Activated naive CD4-positive, alpha-beta T cell treated with anti-CD3 and anti-CD28 coated beads, Interleukin-2, amount 50 U/mL, for 24 hours (primary cell): ENCODE measurements around the gene TUBB8B.
A peak's percentile ranks its signal among the peaks of the same experiment; 100 is the strongest.
"Not testable (repeated sequence)": the region's sequence is repeated elsewhere in the genome, so short reads cannot be mapped to it uniquely, and the experiment has no call there.

Experiments
- H3K27ac Mint-ChIP-seq: one replicate; pipeline ENCODE4 v1.8.0; 2021; ENCODE audit warnings: mild to moderate bottlenecking, mixed read lengths
- H3K27me3 Mint-ChIP-seq: one replicate; pipeline ENCODE4 v1.8.0; 2021; ENCODE audit warnings: mixed read lengths
- H3K36me3 Mint-ChIP-seq: one replicate; pipeline ENCODE4 v1.8.0; 2021; ENCODE audit warnings: mixed read lengths
- H3K4me1 Mint-ChIP-seq: one replicate; pipeline ENCODE4 v1.8.0; 2021; ENCODE audit warnings: mixed read lengths
- H3K4me3 Mint-ChIP-seq: one replicate; pipeline ENCODE4 v1.8.0; 2021; ENCODE audit warnings: mild to moderate bottlenecking, mixed read lengths
- H3K9me3 Mint-ChIP-seq: one replicate; pipeline ENCODE4 v1.8.0; 2021; ENCODE audit warnings: mixed read lengths

TUBB8B gene

DNA sequence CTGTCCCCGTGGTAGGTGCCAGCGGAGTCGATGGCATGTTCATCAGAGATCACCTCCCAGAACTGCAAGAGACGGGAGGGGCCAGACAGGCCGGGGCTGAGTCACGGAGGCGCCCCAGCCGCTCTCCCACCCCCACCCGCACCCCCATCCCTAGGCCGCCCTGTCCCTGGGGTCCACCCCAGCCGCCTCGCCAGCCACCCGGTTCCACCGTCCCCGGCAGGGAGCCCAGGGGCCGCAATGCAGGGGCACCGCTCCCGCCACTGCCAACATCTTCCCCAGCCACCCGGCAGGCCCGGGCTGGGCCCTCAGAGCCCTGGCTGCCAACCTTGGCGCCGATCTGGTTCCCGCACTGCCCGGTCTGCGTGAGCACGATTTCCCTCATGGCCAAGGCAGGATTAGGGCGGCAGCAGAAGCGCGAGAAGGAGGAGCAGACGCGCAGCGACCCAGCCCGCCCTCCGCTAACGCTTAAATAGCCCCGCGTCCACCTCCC is at the start of gene TUBB8B:
Gene TUBB8B, minus strand, starts transcription at position 440 of the 490 bp plus-strand sequence. Its CDS starts 58 bp downstream, at position 382.
- H3K27ac Mint-ChIP-seq, H3K9me3 Mint-ChIP-seq, H3K4me1 Mint-ChIP-seq, H3K4me3 Mint-ChIP-seq, H3K36me3 Mint-ChIP-seq, H3K27me3 Mint-ChIP-seq: not testable (repeated sequence)

DNA sequence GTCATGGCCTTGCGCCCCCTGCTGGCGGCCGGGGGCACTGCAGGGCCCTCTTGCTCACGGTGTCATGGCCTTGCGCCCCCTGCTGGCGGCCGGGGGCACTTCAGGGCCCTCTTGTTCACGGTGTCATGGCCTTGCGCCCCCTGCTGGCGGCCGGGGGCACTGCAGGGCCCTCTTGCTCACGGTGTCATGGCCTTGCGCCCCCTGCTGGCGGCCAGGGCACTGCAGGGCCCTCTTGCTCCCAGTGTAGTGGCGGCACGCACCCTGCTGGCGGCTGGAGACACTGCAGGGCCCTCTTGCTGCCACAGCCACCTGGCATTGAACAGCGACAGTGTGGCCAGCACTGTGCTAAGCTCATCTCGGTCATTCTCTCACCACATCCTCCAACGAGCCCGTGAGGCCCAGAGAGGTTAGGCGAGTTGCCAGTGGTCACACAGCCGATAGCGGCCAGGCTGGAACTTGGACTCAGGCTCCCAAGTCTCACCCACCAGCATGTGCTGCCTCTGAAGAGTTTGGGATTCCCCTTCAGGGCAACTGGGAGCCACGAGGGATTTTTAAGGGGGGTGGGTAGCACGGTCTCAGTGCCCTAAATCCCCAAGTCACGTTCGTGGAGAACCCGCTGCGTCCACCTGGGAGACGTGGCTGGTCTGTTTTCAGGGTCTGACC is 48.0 kb upstream of the TUBB8B start:
- H3K27ac Mint-ChIP-seq, H3K4me3 Mint-ChIP-seq, H3K36me3 Mint-ChIP-seq, H3K4me1 Mint-ChIP-seq, H3K9me3 Mint-ChIP-seq, H3K27me3 Mint-ChIP-seq: not testable (repeated sequence)

DNA sequence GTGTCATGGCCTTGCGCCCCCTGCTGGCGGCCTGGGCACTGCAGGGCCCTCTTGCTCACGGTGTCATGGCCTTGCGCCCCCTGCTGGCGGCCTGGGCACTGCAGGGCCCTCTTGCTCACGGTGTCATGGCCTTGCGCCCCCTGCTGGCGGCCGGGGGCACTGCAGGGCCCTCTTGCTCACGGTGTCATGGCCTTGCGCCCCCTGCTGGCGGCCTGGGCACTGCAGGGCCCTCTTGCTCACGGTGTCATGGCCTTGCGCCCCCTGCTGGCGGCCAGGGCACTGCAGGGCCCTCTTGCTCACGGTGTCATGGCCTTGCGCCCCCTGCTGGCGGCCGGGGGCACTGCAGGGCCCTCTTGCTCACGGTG is 47.3 kb upstream of the TUBB8B start:
- not testable (repeated sequence) for H3K36me3 Mint-ChIP-seq, H3K4me3 Mint-ChIP-seq, H3K4me1 Mint-ChIP-seq, H3K27ac Mint-ChIP-seq, H3K9me3 Mint-ChIP-seq, H3K27me3 Mint-ChIP-seq

DNA sequence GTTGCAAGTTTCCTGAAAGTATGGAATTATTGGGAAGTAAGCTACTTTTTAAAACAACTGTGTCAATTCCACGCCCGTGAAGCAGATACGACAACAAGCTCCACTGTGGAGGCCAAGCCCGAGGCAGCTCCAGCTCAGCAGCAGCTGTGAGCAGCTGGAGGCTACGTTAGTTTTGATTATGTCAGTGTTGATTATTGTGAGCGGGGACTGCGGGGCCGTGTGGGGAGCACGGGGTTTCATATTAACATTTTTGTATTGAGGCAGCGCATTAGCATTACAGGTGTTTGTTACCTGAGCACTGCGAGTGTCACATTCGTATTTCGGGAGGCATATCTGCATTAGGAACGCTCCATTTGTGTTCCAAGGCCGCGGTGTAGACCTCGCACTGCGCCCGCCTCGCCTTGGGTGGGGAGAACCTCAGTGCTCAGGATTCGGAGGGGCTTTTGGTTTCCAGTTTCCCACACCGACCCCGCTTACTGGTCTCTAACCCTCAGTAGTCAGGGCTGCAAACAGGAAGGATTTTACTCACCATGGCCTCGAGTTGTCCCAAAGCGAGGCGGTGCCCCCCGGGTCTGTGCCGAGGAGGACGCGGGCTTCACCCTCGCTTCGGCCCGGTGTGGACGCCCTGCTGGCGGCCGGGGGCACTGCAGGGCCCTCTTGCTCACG is 46.8 kb upstream of the TUBB8B start:
- peak overlapping the region; percentile 59 for H3K27ac Mint-ChIP-seq
- not testable (repeated sequence) for H3K27me3 Mint-ChIP-seq, H3K9me3 Mint-ChIP-seq, H3K4me3 Mint-ChIP-seq, H3K36me3 Mint-ChIP-seq, H3K4me1 Mint-ChIP-seq

DNA sequence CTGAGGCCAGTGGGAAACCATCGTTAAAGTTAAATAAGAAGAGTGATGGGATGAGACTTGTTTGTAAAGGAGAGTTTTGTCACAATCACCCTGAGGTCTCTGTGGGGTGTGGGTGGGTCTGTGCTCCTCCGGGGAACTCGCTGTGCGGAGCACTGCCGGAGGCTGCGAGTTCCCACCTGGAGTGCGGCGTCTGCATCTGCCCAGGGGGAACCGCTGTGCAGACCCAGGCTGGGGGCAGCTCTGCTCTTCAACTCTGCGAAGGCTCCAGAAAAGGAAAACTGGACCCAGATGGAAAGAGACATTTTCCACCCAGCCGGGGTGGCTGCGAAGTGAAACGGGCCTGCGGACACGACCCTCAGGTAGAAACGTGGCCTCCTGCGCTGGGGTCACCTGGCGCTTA is 46.2 kb upstream of the TUBB8B start:
- not testable (repeated sequence) for H3K27me3 Mint-ChIP-seq, H3K4me3 Mint-ChIP-seq, H3K36me3 Mint-ChIP-seq, H3K4me1 Mint-ChIP-seq, H3K9me3 Mint-ChIP-seq, H3K27ac Mint-ChIP-seq

DNA sequence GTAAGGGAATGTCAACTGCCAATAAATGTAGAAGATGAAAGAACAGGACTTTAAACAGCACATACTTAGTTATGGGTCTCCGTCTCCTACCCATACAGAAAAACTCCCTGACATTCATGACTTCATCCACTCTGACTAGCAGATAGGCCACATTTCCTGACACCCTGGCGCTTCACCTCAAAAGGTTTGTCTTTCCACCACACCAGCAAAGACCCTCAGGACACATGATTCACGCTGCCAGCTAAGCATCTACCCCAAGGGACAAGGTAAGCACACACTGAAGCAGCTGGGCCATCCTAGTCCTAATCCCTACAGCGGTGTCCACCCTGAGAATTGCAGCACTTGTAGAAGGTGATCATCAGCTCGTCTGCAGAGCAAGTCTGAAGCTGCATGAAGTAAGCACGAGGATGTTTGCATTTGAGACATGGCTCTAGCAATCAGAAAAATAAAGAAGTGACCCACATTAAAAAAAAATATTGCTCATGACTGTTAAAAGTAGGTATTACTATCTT is 44.5 kb upstream of the TUBB8B start:
- H3K36me3 Mint-ChIP-seq, H3K9me3 Mint-ChIP-seq, H3K27me3 Mint-ChIP-seq, H3K4me3 Mint-ChIP-seq, H3K27ac Mint-ChIP-seq, H3K4me1 Mint-ChIP-seq: not testable (repeated sequence)

DNA sequence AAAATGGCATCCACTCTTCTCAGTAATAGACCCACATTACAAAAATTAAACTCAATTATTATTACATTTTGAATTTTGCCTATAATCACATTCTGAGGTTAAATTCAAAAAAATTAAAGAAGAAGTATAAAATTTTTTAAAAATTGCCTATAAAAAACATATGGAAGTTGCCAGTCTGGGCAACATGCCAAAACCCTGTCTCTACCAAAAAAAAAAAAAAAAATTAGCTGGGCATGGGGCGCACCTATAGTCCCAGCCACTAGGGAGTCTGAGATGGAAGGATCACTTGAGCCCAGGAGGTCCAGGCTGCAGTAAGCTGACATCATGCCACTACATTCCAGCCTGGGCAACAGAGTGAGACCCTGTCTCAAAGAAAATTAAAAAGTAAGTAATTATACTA is 42.1 kb upstream of the TUBB8B start:
- H3K4me1 Mint-ChIP-seq, H3K4me3 Mint-ChIP-seq, H3K27ac Mint-ChIP-seq, H3K9me3 Mint-ChIP-seq, H3K36me3 Mint-ChIP-seq, H3K27me3 Mint-ChIP-seq: not testable (repeated sequence)

DNA sequence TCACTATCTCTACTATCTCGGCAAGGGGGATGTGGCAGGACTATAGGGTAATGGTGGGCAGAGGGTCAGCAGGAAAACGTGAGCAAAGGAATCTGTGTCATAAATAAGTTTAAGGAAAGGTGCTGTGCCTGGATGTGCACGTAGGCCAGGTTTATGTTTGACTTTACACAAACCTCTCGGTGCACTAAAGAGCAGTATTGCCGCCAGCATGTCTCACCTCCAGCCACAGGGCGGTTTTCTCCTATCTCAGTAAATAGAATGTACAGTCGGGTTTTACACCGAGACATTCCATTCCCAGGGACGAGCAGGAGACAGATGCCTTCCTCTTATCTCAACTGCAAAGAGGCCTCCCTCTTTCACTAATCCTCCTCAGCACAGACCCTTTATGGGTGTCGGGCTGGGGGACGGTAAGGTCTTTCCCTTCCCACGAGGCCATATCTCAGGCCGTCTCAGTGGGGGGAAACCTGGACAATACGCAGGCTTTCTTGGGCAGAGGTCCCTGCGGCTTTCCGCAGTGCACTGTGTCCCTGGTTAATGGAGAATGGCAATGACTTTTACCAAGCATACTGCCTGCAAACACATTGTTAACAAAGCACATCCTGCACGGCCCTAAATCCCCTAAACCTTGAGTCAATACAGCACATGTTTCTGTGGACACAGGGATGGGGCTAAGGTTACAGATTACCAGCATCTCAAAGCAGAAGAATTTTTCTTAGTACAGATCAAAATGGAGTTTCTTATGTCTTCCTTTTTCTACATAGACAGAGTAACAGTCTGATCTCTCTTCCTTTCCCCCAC is 41.2 kb upstream of the TUBB8B start:
- H3K4me1 Mint-ChIP-seq, H3K27me3 Mint-ChIP-seq, H3K4me3 Mint-ChIP-seq, H3K9me3 Mint-ChIP-seq, H3K36me3 Mint-ChIP-seq, H3K27ac Mint-ChIP-seq: not testable (repeated sequence)

DNA sequence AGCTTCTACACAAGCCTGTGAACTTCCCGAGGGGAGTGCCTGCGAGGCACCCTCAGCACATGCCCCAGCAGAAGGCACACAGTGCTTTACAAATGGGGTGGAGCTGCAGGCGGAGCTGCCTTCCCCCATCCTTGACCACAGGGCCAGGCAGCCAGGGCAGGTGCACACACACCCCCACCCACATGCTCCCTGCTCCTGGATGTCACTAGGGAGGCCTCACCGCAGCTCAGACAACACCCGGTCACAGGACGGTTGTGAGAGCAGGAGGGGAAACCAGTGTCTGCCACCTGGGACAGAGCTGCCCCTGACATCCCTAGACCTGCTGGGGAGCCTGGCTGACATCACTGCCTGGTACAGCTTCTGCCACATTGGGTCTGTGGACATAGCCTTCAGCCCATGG is 39.7 kb upstream of the TUBB8B start:
- not testable (repeated sequence) for H3K4me3 Mint-ChIP-seq, H3K36me3 Mint-ChIP-seq, H3K27ac Mint-ChIP-seq, H3K9me3 Mint-ChIP-seq, H3K27me3 Mint-ChIP-seq, H3K4me1 Mint-ChIP-seq

DNA sequence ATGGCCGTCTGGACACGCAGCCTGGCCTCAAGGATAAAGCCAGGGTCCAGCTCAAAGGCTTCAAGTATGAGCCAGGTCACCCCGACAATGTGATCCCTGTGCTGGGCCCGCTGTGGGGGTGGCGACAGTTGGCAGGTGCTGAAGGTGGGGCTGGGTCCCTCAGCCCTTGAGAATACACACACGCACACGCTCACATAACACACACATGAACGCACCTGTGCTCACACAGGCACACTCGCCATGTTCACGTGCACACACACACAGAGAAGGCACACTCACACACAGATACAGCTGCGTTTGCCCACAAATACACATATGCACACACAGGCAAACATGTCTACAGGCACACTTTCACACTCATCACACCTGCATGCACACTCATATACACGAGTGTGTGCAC is 35.4 kb upstream of the TUBB8B start:
- H3K9me3 Mint-ChIP-seq, H3K4me3 Mint-ChIP-seq, H3K27me3 Mint-ChIP-seq, H3K4me1 Mint-ChIP-seq, H3K27ac Mint-ChIP-seq, H3K36me3 Mint-ChIP-seq: not testable (repeated sequence)

DNA sequence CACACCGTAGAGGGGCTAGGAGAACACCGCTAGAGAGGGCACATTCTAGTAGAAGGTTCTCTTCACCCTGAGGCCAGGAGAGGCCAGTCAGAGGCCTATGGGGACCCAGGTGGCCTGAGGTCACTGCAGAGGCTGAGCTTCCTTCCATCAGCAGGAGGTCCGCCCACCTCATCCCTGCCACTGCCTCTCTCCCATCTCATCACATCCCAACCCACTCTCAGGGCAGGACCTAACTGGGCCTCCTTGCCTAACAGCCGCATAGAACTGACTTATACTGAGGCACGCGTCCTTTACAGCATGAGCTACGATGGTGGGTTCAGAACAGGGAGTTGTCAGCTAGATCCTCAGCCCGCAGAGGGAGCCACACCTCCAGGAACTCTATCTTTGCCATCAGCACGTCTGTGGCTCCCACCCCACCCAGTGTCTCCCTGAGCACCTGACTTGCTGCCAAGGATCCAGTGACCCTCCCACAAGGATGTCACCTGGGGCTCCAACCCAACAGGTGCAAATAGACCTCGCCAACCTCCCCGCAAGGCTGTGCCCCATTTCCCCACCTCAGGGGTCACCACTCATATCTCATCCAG is 33.3 kb upstream of the TUBB8B start:
- not testable (repeated sequence) for H3K36me3 Mint-ChIP-seq, H3K27me3 Mint-ChIP-seq, H3K4me3 Mint-ChIP-seq, H3K4me1 Mint-ChIP-seq, H3K9me3 Mint-ChIP-seq, H3K27ac Mint-ChIP-seq

DNA sequence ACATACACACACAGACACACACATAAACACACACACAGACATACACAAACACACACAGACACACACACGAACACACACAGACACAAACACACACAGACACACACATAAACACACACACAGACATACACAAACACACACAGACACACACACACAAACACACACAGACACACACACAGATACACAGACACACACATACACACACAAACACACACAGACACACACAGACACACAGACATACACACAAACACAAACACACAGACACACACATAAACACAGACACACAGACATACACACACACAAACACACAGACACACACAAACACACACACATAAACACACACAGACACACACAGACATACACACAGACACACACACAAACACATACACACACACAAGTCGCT is 31.5 kb upstream of the TUBB8B start:
- not testable (repeated sequence) for H3K4me3 Mint-ChIP-seq, H3K27ac Mint-ChIP-seq, H3K27me3 Mint-ChIP-seq, H3K4me1 Mint-ChIP-seq, H3K36me3 Mint-ChIP-seq, H3K9me3 Mint-ChIP-seq

DNA sequence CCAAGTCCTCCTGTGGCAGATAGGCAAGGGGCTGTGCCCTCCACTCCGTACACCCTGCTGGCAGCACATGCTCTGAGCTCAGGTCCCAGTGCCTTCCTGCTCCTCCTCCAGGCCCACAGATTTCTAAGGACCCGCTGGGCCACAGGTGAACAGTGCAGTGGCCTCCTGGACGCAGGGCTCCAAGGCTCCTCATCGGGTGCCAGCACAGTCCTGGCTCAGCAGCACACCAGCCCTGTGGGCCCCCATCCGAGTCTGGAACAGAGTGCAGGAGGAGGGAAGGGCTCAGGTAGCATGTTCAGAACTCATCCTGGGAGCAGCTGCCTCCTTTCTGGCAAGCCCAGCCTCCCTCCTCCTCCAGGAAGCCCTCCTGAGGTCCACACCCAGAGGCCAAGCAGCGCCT is 30.8 kb upstream of the TUBB8B start:
- H3K36me3 Mint-ChIP-seq, H3K9me3 Mint-ChIP-seq, H3K27me3 Mint-ChIP-seq, H3K27ac Mint-ChIP-seq, H3K4me3 Mint-ChIP-seq, H3K4me1 Mint-ChIP-seq: not testable (repeated sequence)

DNA sequence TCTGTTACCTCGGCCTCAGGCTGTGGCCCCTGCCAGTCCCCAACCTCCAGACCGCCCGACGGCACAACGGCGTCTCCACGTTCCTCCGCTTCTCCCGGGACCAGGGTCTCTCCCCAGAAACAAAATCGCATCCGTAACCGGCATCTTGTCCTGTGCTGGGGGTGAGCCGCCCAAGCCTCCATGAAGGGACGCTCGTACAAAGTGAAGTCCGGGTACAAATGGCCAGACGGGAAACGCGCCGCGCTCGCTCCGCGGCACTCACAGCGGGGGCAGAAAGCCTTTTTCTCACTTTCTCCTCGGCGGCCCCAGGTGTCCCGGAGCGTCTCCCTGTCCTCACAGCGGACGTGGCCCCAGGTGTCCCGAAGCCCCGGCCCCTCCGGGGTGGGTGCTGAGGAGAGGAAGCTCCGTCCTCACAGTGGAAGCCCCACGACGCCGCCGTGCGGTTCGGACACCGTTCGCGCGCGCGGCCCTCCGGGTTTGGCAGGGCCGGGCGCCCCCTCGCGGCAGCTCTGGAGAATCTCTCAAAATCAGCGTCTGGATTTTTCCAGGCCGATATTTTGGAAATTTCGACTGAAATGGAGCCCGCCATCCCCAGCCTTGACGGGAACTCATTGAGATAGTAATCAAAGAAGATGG is 26.2 kb upstream of the TUBB8B start:
- not testable (repeated sequence) for H3K4me3 Mint-ChIP-seq, H3K27me3 Mint-ChIP-seq, H3K9me3 Mint-ChIP-seq, H3K36me3 Mint-ChIP-seq, H3K4me1 Mint-ChIP-seq, H3K27ac Mint-ChIP-seq

DNA sequence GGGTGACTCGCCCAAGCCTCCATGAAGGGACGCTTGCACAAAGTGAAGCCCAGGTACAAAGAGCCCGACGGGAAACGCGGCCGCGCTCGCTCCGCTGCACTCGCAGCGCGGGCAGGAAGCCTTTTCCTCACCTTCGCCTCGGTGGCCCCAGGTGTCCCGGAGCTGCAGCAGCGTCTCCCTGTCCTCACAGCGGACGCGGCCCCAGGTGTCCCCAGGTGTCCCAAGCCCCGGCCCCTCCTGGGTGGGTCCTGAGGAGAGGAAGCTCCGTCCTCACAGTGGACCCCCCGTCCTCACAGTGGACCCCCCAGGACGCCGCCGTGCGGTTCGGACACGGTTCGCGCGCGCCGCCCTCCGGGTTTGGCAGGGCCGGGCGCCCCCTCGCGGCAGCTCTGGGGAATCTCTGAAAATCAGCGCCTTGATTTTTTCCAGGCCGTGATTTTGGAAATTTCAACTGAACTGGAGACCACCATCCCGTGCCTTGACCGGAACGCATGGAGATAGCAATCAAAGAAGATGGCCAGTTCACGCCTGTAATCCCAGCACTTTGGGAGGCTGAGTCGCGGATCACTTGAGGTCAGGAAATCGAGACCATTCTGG is 23.9 kb upstream of the TUBB8B start:
- not testable (repeated sequence) for H3K9me3 Mint-ChIP-seq, H3K4me1 Mint-ChIP-seq, H3K36me3 Mint-ChIP-seq, H3K27ac Mint-ChIP-seq, H3K4me3 Mint-ChIP-seq, H3K27me3 Mint-ChIP-seq

DNA sequence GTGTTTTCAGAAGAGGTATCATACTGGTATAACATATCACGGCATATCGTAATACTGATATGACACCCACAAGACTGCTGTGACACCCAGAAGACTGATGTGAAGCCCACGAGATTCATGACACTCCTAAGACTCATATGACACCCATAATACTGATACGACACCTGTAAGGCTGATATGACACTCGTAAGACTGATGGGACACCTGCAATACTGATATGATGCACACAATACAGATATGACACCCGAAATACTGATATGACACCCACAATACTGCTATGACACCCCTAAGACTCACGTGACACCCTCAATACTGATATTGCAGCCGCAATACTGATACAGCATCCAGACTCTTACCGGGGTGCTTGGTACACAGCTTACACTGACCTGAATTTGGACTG is 18.3 kb upstream of the TUBB8B start:
- not testable (repeated sequence) for H3K4me1 Mint-ChIP-seq, H3K4me3 Mint-ChIP-seq, H3K9me3 Mint-ChIP-seq, H3K36me3 Mint-ChIP-seq, H3K27ac Mint-ChIP-seq
- H3K27me3 Mint-ChIP-seq: peaks cover 16% of the 10 kb centered on the region
